H9 (cell line): ENCODE results near the gene PRR14. TPM values are rescaled to one million over a fixed set of nuclear protein-coding genes. Genes with fewer than 3 reads are reported as not detected.

ENCODE experiments used
- DNase-seq: peaks from one replicate; pipeline ENCODE4 v3.0.0-alpha.2; 2017
- H2AFZ ChIP-seq: one replicate; pipeline ENCODE4 v1.6.1; 2013; ENCODE audit warnings: mild to moderate bottlenecking, low read length, control low read depth, moderate library complexity
- H2AK5ac ChIP-seq: 2 replicates; pipeline ENCODE4 v1.6.1; 2013; ENCODE audit warnings: low read length, control low read depth, mixed read lengths; ENCODE audit not compliant: insufficient read length
- H2BK120ac ChIP-seq: one replicate; pipeline ENCODE4 v1.6.1; 2013; ENCODE audit warnings: low read depth, mild to moderate bottlenecking, low read length, control low read depth, inconsistent platforms; ENCODE audit not compliant: poor library complexity, severe bottlenecking
- H2BK12ac ChIP-seq: 2 replicates; pipeline ENCODE4 v1.6.1; 2013; ENCODE audit warnings: low read length, control low read depth, mixed read lengths, low read depth; ENCODE audit not compliant: insufficient read length
- H2BK15ac ChIP-seq: 2 replicates; pipeline ENCODE4 v1.6.1; 2013; ENCODE audit warnings: low read depth, low read length, control low read depth
- H2BK20ac ChIP-seq: one replicate; pipeline ENCODE4 v1.6.1; 2013; ENCODE audit warnings: low read depth, mild to moderate bottlenecking, low read length, control low read depth, inconsistent platforms; ENCODE audit not compliant: poor library complexity, severe bottlenecking
- H2BK5ac ChIP-seq: 2 replicates; pipeline ENCODE4 v1.6.1; 2013; ENCODE audit warnings: low read length, control low read depth, mixed read lengths; ENCODE audit not compliant: insufficient read length
- H3K14ac ChIP-seq: 2 replicates; pipeline ENCODE4 v1.6.1; 2013; ENCODE audit warnings: low read length, control low read depth; ENCODE audit not compliant: insufficient read depth
- H3K18ac ChIP-seq: 2 replicates; pipeline ENCODE4 v1.6.1; 2013; ENCODE audit warnings: low read depth, mild to moderate bottlenecking, mixed read lengths, low read length, control low read depth; ENCODE audit not compliant: insufficient read length
- H3K23ac ChIP-seq: 2 replicates; pipeline ENCODE4 v1.6.1; 2013; ENCODE audit warnings: low read length, control low read depth, mixed read lengths, low read depth; ENCODE audit not compliant: insufficient read length
- H3K23me2 ChIP-seq: 2 replicates; pipeline ENCODE4 v1.6.1; 2013; ENCODE audit warnings: low read depth, mild to moderate bottlenecking, mixed read lengths, low read length, control low read depth; ENCODE audit not compliant: insufficient read length, poor library complexity, severe bottlenecking
- H3K27ac ChIP-seq: 2 replicates; pipeline ENCODE4 v1.5.1; 2013; ENCODE audit warnings: low read length, control low read depth, mixed read lengths, low read depth; ENCODE audit not compliant: insufficient read length
- H3K27me3 ChIP-seq: 2 replicates; pipeline ENCODE4 v1.6.1; 2013; ENCODE audit warnings: low read length, control low read depth, inconsistent platforms; ENCODE audit not compliant: insufficient read depth
- H3K4ac ChIP-seq: 2 replicates; pipeline ENCODE4 v1.6.1; 2013; ENCODE audit warnings: low read depth, mild to moderate bottlenecking, control low read depth, inconsistent platforms, low read length, moderate library complexity
- H3K4me1 ChIP-seq: 2 replicates; pipeline ENCODE4 v1.6.1; 2013; ENCODE audit warnings: low read length, control low read depth, inconsistent platforms; ENCODE audit not compliant: insufficient read depth
- H3K4me2 ChIP-seq: 2 replicates; pipeline ENCODE4 v1.6.1; 2013; ENCODE audit warnings: low read length, control low read depth, mixed read lengths; ENCODE audit not compliant: insufficient read length, insufficient read depth
- H3K56ac ChIP-seq: 2 replicates; pipeline ENCODE4 v1.6.1; 2013; ENCODE audit warnings: low read depth, mild to moderate bottlenecking, mixed read lengths, low read length, control low read depth; ENCODE audit not compliant: insufficient read length
- H3K79me1 ChIP-seq: 2 replicates; pipeline ENCODE4 v1.6.1; 2013; ENCODE audit warnings: low read depth, mild to moderate bottlenecking, moderate library complexity, low read length, control low read depth, inconsistent platforms; ENCODE audit not compliant: insufficient read depth, poor library complexity, severe bottlenecking
- H3K79me2 ChIP-seq: 2 replicates; pipeline ENCODE4 v1.6.1; 2013; ENCODE audit warnings: low read length, control low read depth, inconsistent platforms; ENCODE audit not compliant: insufficient read depth
- H3K9ac ChIP-seq: 2 replicates; pipeline ENCODE4 v1.6.1; 2013; ENCODE audit warnings: low read length, control low read depth, mixed read lengths; ENCODE audit not compliant: insufficient read length; ENCODE audit errors: extremely low read depth
- H3K9me3 ChIP-seq: one replicate; pipeline ENCODE4 v1.6.1; 2013; ENCODE audit warnings: low read depth, low read length, inconsistent platforms; ENCODE audit not compliant: control insufficient read depth
- H3T11ph ChIP-seq: one replicate; pipeline ENCODE4 v1.6.1; 2013; ENCODE audit warnings: mild to moderate bottlenecking, low read length, control low read depth, inconsistent platforms
- H4K20me1 ChIP-seq: one replicate; pipeline ENCODE4 v1.6.1; 2013; ENCODE audit not compliant: control insufficient read depth, insufficient read length, insufficient read depth
- H4K5ac ChIP-seq: 2 replicates; pipeline ENCODE4 v1.6.1; 2013; ENCODE audit warnings: low read depth, mild to moderate bottlenecking, mixed read lengths, low read length, control low read depth; ENCODE audit not compliant: insufficient read length
- H4K8ac ChIP-seq: replicated peaks from 2 replicates; pipeline ENCODE4 v1.6.1; 2013; ENCODE audit warnings: low read length, control low read depth, mixed read lengths, low read depth; ENCODE audit not compliant: insufficient read length
- H4K91ac ChIP-seq: 2 replicates; pipeline ENCODE4 v1.6.1; 2013; ENCODE audit warnings: low read depth, mild to moderate bottlenecking, moderate library complexity, mixed read lengths, low read length, control low read depth; ENCODE audit not compliant: insufficient read length
- H3K27ac Mint-ChIP-seq, 3 experiments: 2 replicates in 2 of 3; 3 replicates in 1 of 3; pipeline ENCODE4 v1.8.0; 2020 to 2021; ENCODE audit warnings: mixed read lengths in 3 of 3, mild to moderate bottlenecking in 1 of 3, moderate library complexity in 1 of 3
- H3K27me3 Mint-ChIP-seq: 2 replicates; pipeline ENCODE4 v1.8.0; 2021; ENCODE audit warnings: low read depth, mild to moderate bottlenecking, moderate library complexity, mixed read lengths
- H3K36me3 Mint-ChIP-seq, 3 experiments: 2 replicates in 2 of 3; 3 replicates in 1 of 3; pipeline ENCODE4 v1.8.0; 2020 to 2021; ENCODE audit warnings: low read depth in 3 of 3, mixed read lengths in 3 of 3; ENCODE audit not compliant: insufficient read depth in 1 of 3
- H3K4me1 Mint-ChIP-seq, 2 experiments: 2 replicates each; pipeline ENCODE4 v1.8.0; 2020; ENCODE audit warnings: mixed read lengths in 2 of 2
- H3K4me3 Mint-ChIP-seq, 2 experiments: 2 replicates in 1 of 2; 3 replicates in 1 of 2; pipeline ENCODE4 v1.8.0; 2020 to 2021; ENCODE audit warnings: mild to moderate bottlenecking in 2 of 2, mixed read lengths in 2 of 2, moderate library complexity in 1 of 2
- H3K9me3 Mint-ChIP-seq, 2 experiments: 2 replicates in 1 of 2; 3 replicates in 1 of 2; pipeline ENCODE4 v1.8.0; 2020; ENCODE audit warnings: mild to moderate bottlenecking in 2 of 2, mixed read lengths in 2 of 2, moderate library complexity in 1 of 2
- WGBS: extraction: QIAGEN DNeasy Blood & Tissue Kit; methylation state at CpG from one replicate; pipeline ENCODE4 v1.1.7; 2013; ENCODE audit warnings: missing lambda C conversion rate, low lambda C conversion rate, mixed read lengths; ENCODE audit not compliant: insufficient read length; ENCODE audit errors: extremely low coverage; 5-methylcytosine and 5-hydroxymethylcytosine counted together
- total RNA-seq: library from RNA; stranded (reverse); gene quantifications from 2 replicates; pipeline ENCODE4 v1.2.1, GENCODE V29; 2021
- TF ChIP-seq, protein P1 (sequence below): fragments of 200-600 bp; sonication (generic); conservative IDR thresholded peaks from 3 replicates; pipeline ENCODE4 v1.8.0; 2021; ENCODE audit warnings: antibody characterized with exemption, mild to moderate bottlenecking

The PRR14 gene
- total RNA-seq, 1 experiment from 2014 or later = 11.6 TPM

DNA sequence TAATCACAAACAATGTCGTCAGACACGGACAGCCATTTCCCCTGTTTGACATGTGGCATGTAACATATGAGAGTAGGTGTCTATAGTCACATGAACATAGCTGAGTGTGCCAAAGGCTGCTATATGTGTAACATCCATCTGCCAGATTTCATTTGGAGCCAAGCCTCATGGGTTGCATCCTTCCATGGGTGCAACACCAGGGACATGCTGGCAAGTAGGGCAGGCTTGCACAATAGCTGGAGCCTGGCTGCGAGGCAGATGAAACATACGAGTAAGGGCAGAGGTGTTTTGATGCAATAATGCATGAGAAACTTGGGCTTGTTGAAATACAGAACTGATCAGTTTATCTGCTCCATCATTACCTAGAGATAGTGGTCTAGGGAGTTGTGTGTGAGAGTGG is 31.6 kb upstream of the PRR14 start:
- TF ChIP-seq, protein P1, sequence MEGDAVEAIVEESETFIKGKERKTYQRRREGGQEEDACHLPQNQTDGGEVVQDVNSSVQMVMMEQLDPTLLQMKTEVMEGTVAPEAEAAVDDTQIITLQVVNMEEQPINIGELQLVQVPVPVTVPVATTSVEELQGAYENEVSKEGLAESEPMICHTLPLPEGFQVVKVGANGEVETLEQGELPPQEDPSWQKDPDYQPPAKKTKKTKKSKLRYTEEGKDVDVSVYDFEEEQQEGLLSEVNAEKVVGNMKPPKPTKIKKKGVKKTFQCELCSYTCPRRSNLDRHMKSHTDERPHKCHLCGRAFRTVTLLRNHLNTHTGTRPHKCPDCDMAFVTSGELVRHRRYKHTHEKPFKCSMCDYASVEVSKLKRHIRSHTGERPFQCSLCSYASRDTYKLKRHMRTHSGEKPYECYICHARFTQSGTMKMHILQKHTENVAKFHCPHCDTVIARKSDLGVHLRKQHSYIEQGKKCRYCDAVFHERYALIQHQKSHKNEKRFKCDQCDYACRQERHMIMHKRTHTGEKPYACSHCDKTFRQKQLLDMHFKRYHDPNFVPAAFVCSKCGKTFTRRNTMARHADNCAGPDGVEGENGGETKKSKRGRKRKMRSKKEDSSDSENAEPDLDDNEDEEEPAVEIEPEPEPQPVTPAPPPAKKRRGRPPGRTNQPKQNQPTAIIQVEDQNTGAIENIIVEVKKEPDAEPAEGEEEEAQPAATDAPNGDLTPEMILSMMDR = no peak
- Histone ChIP-seq H3K23me2 (peaks cover 3% of the 10 kb centered on the region), H3K9me3 (no peaks in the 10 kb centered on the region), H2BK12ac (no peak overlapping the region), H2AK5ac (no peak overlapping the region), H2BK5ac (no peak overlapping the region), H3K79me1 (no peaks in the 10 kb centered on the region), H3K18ac (no peak overlapping the region), H4K8ac (no peak overlapping the region), H4K5ac (no peak overlapping the region), H3K23ac (no peak overlapping the region), H3K27ac (no peak overlapping the region), H4K20me1 (no peaks in the 10 kb centered on the region), H3K14ac (no peak overlapping the region), H3K79me2 (no peaks in the 10 kb centered on the region), H3K9ac (no peak overlapping the region), H4K91ac (no peak overlapping the region), H3K4ac (no peak overlapping the region), H3K56ac (no peak overlapping the region), H2BK120ac (no peak overlapping the region), H3K4me2 (no peak overlapping the region), H2BK15ac (no peak overlapping the region), H2BK20ac (no peak overlapping the region), H3K4me1 (no peaks in the 10 kb centered on the region), H3T11ph (no peak overlapping the region), H2AFZ (no peak overlapping the region), H3K27me3 (no peaks in the 10 kb centered on the region)
- H3K4me1 Mint-ChIP-seq = peaks cover 13 to 15% of the 10 kb centered on the region in 2 experiments
- no peak overlapping the region for H3K27ac Mint-ChIP-seq
- no peaks in the 10 kb centered on the region; a peak in 1 of 5 replicates for H3K9me3 Mint-ChIP-seq
- WGBS = no CpG with 5 or more reads among the region's 4 CpGs
- DNase-seq = no peak
- H3K36me3 Mint-ChIP-seq = no peaks in the 10 kb centered on the region
- no peak overlapping the region for H3K4me3 Mint-ChIP-seq
- peaks cover 22% of the 10 kb centered on the region for H3K27me3 Mint-ChIP-seq
